Activated CD4-positive, alpha-beta T cell treated with anti-CD3 and anti-CD28 coated beads, Interleukin-2, amount 10 ng/mL, durations not matched to agents 24 days and 14 days (primary cell): ENCODE measurements around the gene NDN. TPM values are rescaled to one million over a fixed set of nuclear protein-coding genes. Genes with fewer than 3 reads are reported as not detected.
A peak's percentile ranks its signal among the peaks of the same experiment; 100 is the strongest.

Experiments
- DNase-seq: peaks from one replicate; pipeline ENCODE4 v3.0.0; 2022
- H3K27ac Mint-ChIP-seq: one replicate; pipeline ENCODE4 v1.8.0; 2022; ENCODE audit warnings: mild to moderate bottlenecking, mixed read lengths
- H3K27me3 Mint-ChIP-seq: one replicate; pipeline ENCODE4 v1.8.0; 2022; ENCODE audit warnings: mixed read lengths
- H3K36me3 Mint-ChIP-seq: one replicate; pipeline ENCODE4 v1.8.0; 2022; ENCODE audit warnings: low read depth, mild to moderate bottlenecking, mixed read lengths
- H3K4me1 Mint-ChIP-seq: one replicate; pipeline ENCODE4 v1.8.0; 2021; ENCODE audit warnings: mixed read lengths
- H3K4me3 Mint-ChIP-seq: one replicate; pipeline ENCODE4 v1.8.0; 2022; ENCODE audit warnings: mild to moderate bottlenecking, moderate library complexity, mixed read lengths
- H3K9me3 Mint-ChIP-seq: one replicate; pipeline ENCODE4 v1.8.0; 2021; ENCODE audit warnings: mixed read lengths
- intact Hi-C: fragments of 100-400 bp; cut with micrococcal nuclease; formaldehyde crosslinking; loops from one replicate; pipeline ENCODE4 v1.15.1; 2023
- total RNA-seq: library from RNA; stranded (reverse); gene quantifications from 2 replicates; pipeline ENCODE4 v1.2.3, GENCODE V29; 2022

NDN gene
- total RNA-seq, 1 donor from 2014 or later: 3.1 TPM

- no peak overlapping the region for H3K4me3 Mint-ChIP-seq
- H3K27me3 Mint-ChIP-seq: peaks cover 6% of the 10 kb centered on the region
- no peak overlapping the region for H3K27ac Mint-ChIP-seq
- no peaks in the 10 kb centered on the region for H3K9me3 Mint-ChIP-seq
- H3K4me1 Mint-ChIP-seq: no peaks in the 10 kb centered on the region
- no peaks in the 10 kb centered on the region for H3K36me3 Mint-ChIP-seq
- intact Hi-C loops: loop anchor here (5.0 to 10.0 kb wide), 2 partner anchors 228 to 1856 kb away; no protein-coding TSS in a partner anchor
- peak; percentile 62 for DNase-seq
These were observed 38.1 kb downstream of the NDN start for GRCh38 chr15:23648920-23649515.

- no peaks in the 10 kb centered on the region for H3K36me3 Mint-ChIP-seq
- H3K4me3 Mint-ChIP-seq: no peak within 1 kb of the TSS
- H3K4me1 Mint-ChIP-seq: no peaks in the 10 kb centered on the region
- peaks cover 6% of the 10 kb centered on the region for H3K27me3 Mint-ChIP-seq
- intact Hi-C loops: loop anchor here (5.0 to 10.0 kb wide), 2 partner anchors 230 to 1857 kb away; no protein-coding TSS in a partner anchor
- DNase-seq: no peak
- H3K9me3 Mint-ChIP-seq: no peaks in the 10 kb centered on the region
- no peak within 1 kb of the TSS for H3K27ac Mint-ChIP-seq
These were observed 39.4 kb downstream of the NDN start, which contains the start of gene MAGEL2 for GRCh38 chr15:23647421-23648370. MAGEL2 (minus strand) TSS chr15:23647867; CDS start chr15:23647742, 125 bp downstream.

DNA sequence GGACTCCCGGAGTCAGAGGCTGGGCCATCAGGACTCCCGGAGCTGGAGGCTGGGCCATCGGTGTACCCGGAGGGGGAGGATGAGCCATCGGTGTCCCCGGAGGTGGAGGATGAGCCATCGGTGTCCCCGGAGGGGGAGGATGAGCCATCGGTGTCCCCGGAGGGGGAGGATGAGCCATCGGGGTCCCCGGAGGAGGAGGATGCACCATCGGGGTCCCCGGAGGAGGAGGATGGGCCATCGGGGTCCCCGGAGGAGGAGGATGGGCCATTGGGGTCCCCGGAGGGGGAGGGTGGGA is 40.2 kb downstream of the NDN start:
- H3K27me3 Mint-ChIP-seq: peaks cover 6% of the 10 kb centered on the region
- intact Hi-C loops: loop anchor here (5.0 to 10.0 kb wide), 2 partner anchors 230 to 1858 kb away; no protein-coding TSS in a partner anchor
- no peaks in the 10 kb centered on the region for H3K4me1 Mint-ChIP-seq
- H3K4me3 Mint-ChIP-seq: no peak overlapping the region
- DNase-seq: no peak
- no peaks in the 10 kb centered on the region for H3K9me3 Mint-ChIP-seq
- no peak overlapping the region for H3K27ac Mint-ChIP-seq
- H3K36me3 Mint-ChIP-seq: no peaks in the 10 kb centered on the region

GRCh38 chr15:23646165-23647000 is 40.7 kb downstream of the NDN start:
- no peaks in the 10 kb centered on the region for H3K36me3 Mint-ChIP-seq
- DNase-seq: no peak
- no peak overlapping the region for H3K4me3 Mint-ChIP-seq
- no peak overlapping the region for H3K27ac Mint-ChIP-seq
- intact Hi-C loops: loop anchor here (5.0 to 10.0 kb wide), 2 partner anchors 231 to 1858 kb away; no protein-coding TSS in a partner anchor
- H3K9me3 Mint-ChIP-seq: no peaks in the 10 kb centered on the region
- no peaks in the 10 kb centered on the region for H3K4me1 Mint-ChIP-seq
- peaks cover 6% of the 10 kb centered on the region for H3K27me3 Mint-ChIP-seq

DNA sequence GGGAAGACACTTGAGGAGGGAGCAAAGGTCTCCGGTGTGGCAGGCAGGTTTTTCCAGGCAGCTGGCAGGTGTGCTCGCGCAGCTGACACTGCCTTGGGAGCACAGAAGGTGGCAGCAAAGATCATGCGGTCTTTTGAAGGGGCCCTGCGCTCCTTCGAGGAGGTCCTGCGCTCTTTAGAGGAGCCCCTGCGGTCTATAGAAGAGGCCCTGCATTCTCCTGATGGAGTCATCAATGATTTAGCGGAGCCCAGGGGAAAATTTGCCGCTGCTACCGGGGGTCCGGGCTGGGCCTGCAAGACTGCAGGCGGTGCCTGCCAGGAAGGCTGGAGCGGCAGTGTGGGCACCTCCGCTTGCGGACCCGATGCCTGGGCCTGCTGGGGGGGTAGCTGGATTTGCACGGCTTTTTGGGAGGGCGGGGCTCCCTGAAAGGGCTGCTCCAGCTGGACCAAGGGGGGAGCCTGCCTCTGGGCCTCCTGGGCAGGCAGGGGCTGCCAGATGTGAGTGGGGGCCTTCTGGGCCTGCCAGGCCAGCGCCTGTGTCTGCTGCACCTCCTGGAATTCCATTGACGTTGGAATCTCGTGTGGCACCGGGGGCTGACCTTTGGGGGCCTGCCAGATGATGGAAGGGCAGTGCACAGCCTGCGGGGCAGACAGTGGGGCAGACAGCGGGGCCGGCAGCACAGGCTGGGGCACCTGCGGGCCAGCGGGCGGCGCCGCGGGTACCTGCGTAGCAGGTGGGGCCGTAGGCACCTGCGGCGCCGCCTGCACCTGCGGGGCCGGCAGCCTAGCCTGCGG is 41.5 kb downstream of the NDN start:
- Mint-ChIP-seq H3K27me3 (peaks cover 6% of the 10 kb centered on the region), H3K9me3 (no peaks in the 10 kb centered on the region), H3K27ac (no peak overlapping the region), H3K4me3 (no peak overlapping the region), H3K36me3 (no peaks in the 10 kb centered on the region), H3K4me1 (no peaks in the 10 kb centered on the region)
- no peak for DNase-seq
- intact Hi-C loops: loop anchor here (5.0 to 10.0 kb wide), 2 partner anchors 232 to 1859 kb away; no protein-coding TSS in a partner anchor

DNA sequence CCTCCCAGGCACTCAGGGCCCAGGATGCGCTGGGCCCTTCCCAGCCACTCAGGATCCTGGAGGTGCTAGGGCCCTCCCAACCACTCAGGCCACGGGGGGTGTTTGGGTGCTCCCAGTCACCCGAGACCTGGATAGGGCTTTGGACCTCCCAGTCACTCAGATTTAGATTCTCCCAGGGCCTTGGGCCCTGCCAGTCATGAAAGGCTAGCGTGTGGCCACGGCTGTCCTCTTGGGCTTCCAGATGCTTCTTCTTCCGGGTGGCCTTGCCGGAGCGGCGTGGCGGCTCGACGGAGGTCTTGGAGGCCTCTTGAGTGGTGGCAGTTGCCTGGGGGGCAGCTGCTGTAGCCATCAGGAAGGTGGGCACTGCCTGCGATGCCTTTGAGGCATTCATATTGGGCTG is 42.3 kb downstream of the NDN start:
- H3K36me3 Mint-ChIP-seq: no peaks in the 10 kb centered on the region
- peaks cover 6% of the 10 kb centered on the region for H3K27me3 Mint-ChIP-seq
- H3K9me3 Mint-ChIP-seq: no peaks in the 10 kb centered on the region
- H3K27ac Mint-ChIP-seq: no peak overlapping the region
- H3K4me3 Mint-ChIP-seq: no peak overlapping the region
- intact Hi-C loops: loop anchor here (5.0 to 10.0 kb wide), 2 partner anchors 232 to 1860 kb away; no protein-coding TSS in a partner anchor
- H3K4me1 Mint-ChIP-seq: no peaks in the 10 kb centered on the region
- DNase-seq: no peak

DNA sequence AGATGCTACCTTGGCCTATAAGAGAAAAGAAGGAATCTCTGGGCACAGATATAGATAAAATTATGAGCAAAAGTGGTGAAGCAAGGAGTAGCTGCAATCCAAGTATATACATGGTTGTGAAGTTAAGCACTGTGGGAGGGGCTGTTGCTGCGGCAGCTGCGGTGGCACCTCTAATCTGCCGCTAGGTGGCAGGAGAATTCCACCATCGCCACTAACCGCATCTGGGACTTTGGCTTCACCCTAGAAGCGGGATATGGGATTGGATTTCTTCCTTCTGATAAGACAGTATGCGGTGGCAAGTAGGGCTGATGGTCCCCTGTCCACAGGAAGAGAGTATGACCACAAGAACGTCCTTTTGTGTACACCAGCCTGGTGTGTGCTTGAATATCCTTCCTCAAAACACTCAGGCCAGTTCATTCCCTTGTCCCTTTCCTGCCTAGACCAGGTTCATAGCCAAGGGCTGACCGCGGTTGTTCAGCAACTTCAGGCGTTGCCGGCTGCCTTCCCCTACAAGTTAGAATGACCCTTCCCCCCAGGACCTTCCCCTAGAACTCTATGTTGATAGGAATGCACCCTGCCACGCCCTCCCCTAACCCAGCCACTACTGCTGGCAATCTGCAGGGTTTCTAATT is 44.6 kb downstream of the NDN start:
- Mint-ChIP-seq H3K27me3 (no peaks in the 10 kb centered on the region), H3K9me3 (no peaks in the 10 kb centered on the region), H3K36me3 (no peaks in the 10 kb centered on the region), H3K27ac (no peak overlapping the region), H3K4me3 (no peak overlapping the region), H3K4me1 (no peaks in the 10 kb centered on the region)
- DNase-seq: peak; percentile 78
- intact Hi-C loops: loop anchor here (10.0 kb wide), 1 partner anchor 1862 kb away; no protein-coding TSS in a partner anchor

Other genes with a start within 250 kb of the NDN start
- not detected in 2 replicates for gene GOLGA6L2, start 240.1 kb downstream of the NDN start, total RNA-seq
- 1.5 and 2.1 TPM in 2 replicates for gene MKRN3, start 121.6 kb downstream of the NDN start, total RNA-seq
- gene MAGEL2, start 39.4 kb downstream of the NDN start, total RNA-seq: not detected in 2 replicates